IMR-90 (cell line): ENCODE measurements around the gene ABT1. TPM values are rescaled to one million over a fixed set of nuclear protein-coding genes. Genes with fewer than 3 reads are reported as not detected.

Experiments
- ATAC-seq: fragments of 200-7000 bp; cut with Tn5 transposase; 2 replicates; pipeline ENCODE4 v1.9.1; 2020; ENCODE audit warnings: low read depth, mild to moderate bottlenecking, moderate library complexity
- BruUV-seq: library from RNA; stranded (reverse); fragments of 400-500 nt; replicated peaks from 2 replicates; lab custom pipeline; 2021; lab: Mats Ljungman, UMichigan
- CTCF ChIA-PET: fragments of 300-600 bp; formaldehyde crosslinking; extraction: SDS; loops from one replicate; lab custom pipeline; 2021; ENCODE audit warnings: antibody characterized with exemption; lab: Yijun Ruan, JAX
- POLR2A ChIA-PET: fragments of 300-600 bp; sonication (Branson Sonifier 250); formaldehyde crosslinking; loops from one replicate; lab custom pipeline; 2022; ENCODE audit warnings: antibody characterized with exemption; ENCODE audit not compliant: unreplicated experiment; lab: Charles Lee
- DNase-seq: peaks from one replicate; pipeline ENCODE4 v3.0.0; 2013
- H2AFZ ChIP-seq: replicated peaks from 2 replicates; pipeline ENCODE3; 2013; ENCODE audit warnings: low read length, mild to moderate bottlenecking; ENCODE audit not compliant: poor library complexity
- H2AK5ac ChIP-seq: 2 replicates; pipeline ENCODE4 v1.6.1; 2013; ENCODE audit warnings: low read depth, low read length, inconsistent platforms
- H2AK9ac ChIP-seq: replicated peaks from 2 replicates; pipeline ENCODE3; 2013; ENCODE audit warnings: mild to moderate bottlenecking, low read depth, low read length, moderate library complexity; ENCODE audit not compliant: poor library complexity
- H2BK120ac ChIP-seq: 2 replicates; pipeline ENCODE4 v1.6.1; 2013; ENCODE audit warnings: low read depth, low read length, inconsistent platforms
- H2BK15ac ChIP-seq: 3 replicates; pipeline ENCODE4 v1.6.1; 2013; ENCODE audit warnings: low read depth, low read length, inconsistent platforms
- H2BK20ac ChIP-seq: 2 replicates; pipeline ENCODE4 v1.6.1; 2013; ENCODE audit warnings: low read depth, mild to moderate bottlenecking, inconsistent platforms, low read length, moderate library complexity
- H2BK5ac ChIP-seq: 2 replicates; pipeline ENCODE4 v1.6.1; 2013; ENCODE audit warnings: mild to moderate bottlenecking, low read depth, low read length, inconsistent platforms; ENCODE audit not compliant: poor library complexity, severe bottlenecking
- H3K14ac ChIP-seq: replicated peaks from 2 replicates; pipeline ENCODE4 v1.6.1; 2013; ENCODE audit warnings: low read depth, low read length, inconsistent platforms
- H3K18ac ChIP-seq: 2 replicates; pipeline ENCODE4 v1.6.1; 2013; ENCODE audit warnings: low read depth, low read length, control low read depth
- H3K23ac ChIP-seq: 2 replicates; pipeline ENCODE4 v1.6.1; 2013; ENCODE audit warnings: low read depth, low read length, inconsistent platforms
- H3K27ac ChIP-seq: 2 replicates; pipeline ENCODE4 v1.5.1; 2013; ENCODE audit warnings: mild to moderate bottlenecking, control low read depth, low read length; ENCODE audit not compliant: insufficient read depth
- H3K27me3 ChIP-seq: 2 replicates; pipeline ENCODE4 v1.6.1; 2013; ENCODE audit warnings: low read length; ENCODE audit not compliant: control insufficient read depth, insufficient read depth
- H3K36me3 ChIP-seq: 2 replicates; pipeline ENCODE4 v1.6.1; 2013; ENCODE audit warnings: low read length, mixed read lengths; ENCODE audit not compliant: control insufficient read depth, insufficient read depth
- H3K4ac ChIP-seq: 2 replicates; pipeline ENCODE4 v1.6.1; 2013; ENCODE audit warnings: low read depth, low read length, inconsistent platforms
- H3K4me1 ChIP-seq: 2 replicates; pipeline ENCODE4 v1.6.1; 2013; ENCODE audit warnings: low read length, mixed read lengths; ENCODE audit not compliant: control insufficient read depth, insufficient read depth
- H3K4me2 ChIP-seq: 2 replicates; pipeline ENCODE4 v1.6.1; 2013; ENCODE audit warnings: low read depth, mild to moderate bottlenecking, control low read depth, low read length, moderate library complexity
- H3K4me3 ChIP-seq: 2 replicates; pipeline ENCODE4 v1.5.1; 2013; ENCODE audit warnings: low read depth, mild to moderate bottlenecking, control low read depth, low read length, moderate library complexity; ENCODE audit not compliant: insufficient read depth
- H3K56ac ChIP-seq: 2 replicates; pipeline ENCODE4 v1.6.1; 2013; ENCODE audit warnings: low read length, inconsistent platforms; ENCODE audit not compliant: insufficient read depth; ENCODE audit errors: extremely low read depth
- H3K79me1 ChIP-seq, 2 experiments: 2 replicates each; pipeline ENCODE4 v1.6.1; 2013; ENCODE audit warnings: low read length in 2 of 2, inconsistent platforms in 1 of 2, low read depth in 1 of 2
- H3K9ac ChIP-seq: 2 replicates; pipeline ENCODE4 v1.6.1; 2013; ENCODE audit warnings: low read depth, low read length, control low read depth
- H3K9me1 ChIP-seq: 2 replicates; pipeline ENCODE4 v1.6.1; 2013; ENCODE audit warnings: low read length, inconsistent platforms; ENCODE audit not compliant: insufficient read depth
- H3K9me3 ChIP-seq: 2 replicates; pipeline ENCODE4 v1.6.1; 2013; ENCODE audit warnings: low read length; ENCODE audit not compliant: control insufficient read depth, insufficient read depth
- H4K20me1 ChIP-seq: 2 replicates; pipeline ENCODE4 v1.6.1; 2013; ENCODE audit warnings: low read length, inconsistent platforms; ENCODE audit not compliant: insufficient read depth
- H4K5ac ChIP-seq: 2 replicates; pipeline ENCODE4 v1.6.1; 2013; ENCODE audit warnings: mild to moderate bottlenecking, low read depth, low read length, control low read depth
- H4K8ac ChIP-seq, 2 experiments: 2 replicates each; pipeline ENCODE4 v1.6.1; 2013; ENCODE audit warnings: low read depth in 2 of 2, low read length in 2 of 2, control low read depth in 1 of 2, inconsistent platforms in 1 of 2
- H4K91ac ChIP-seq: 2 replicates; pipeline ENCODE4 v1.6.1; 2013; ENCODE audit warnings: low read depth, low read length, inconsistent platforms; ENCODE audit not compliant: insufficient read depth
- BHLHE40 ChIP-seq: fragments of 150-350 bp; IDR thresholded peaks from 2 replicates; pipeline ENCODE4 v1.6.1; 2016; ENCODE audit warnings: mild to moderate bottlenecking, low read depth, low read length
- MXI1 ChIP-seq: IDR thresholded peaks from 2 replicates; pipeline ENCODE4 v1.6.1; 2012; ENCODE audit warnings: low read depth, mild to moderate bottlenecking, low read length, moderate library complexity, borderline replicate concordance
- WGBS, 2 experiments: methylation state at CpG; one replicate each; pipeline versions ENCODE4 v1.1.5 to v1.1.7; 2013; ENCODE audit warnings: missing lambda C conversion rate in 2 of 2; ENCODE audit not compliant: insufficient read length in 1 of 2; ENCODE audit errors: extremely low coverage in 2 of 2; 5-methylcytosine and 5-hydroxymethylcytosine counted together
- dilution Hi-C: fragments of 300-500 bp; cut with HindIII; formaldehyde crosslinking; loops from one replicate; pipeline ENCODE4 v1.14.3; 2018; ENCODE audit warnings: low sequenced_read_pairs; ENCODE audit not compliant: unreplicated experiment
- in situ Hi-C: fragments of 300-500 bp; cut with MboI; formaldehyde crosslinking; loops from 3 replicates; pipeline ENCODE4 v1.14.3; 2019; ENCODE audit warnings: low sequenced_read_pairs, inconsistent platforms, mixed read lengths
- intact Hi-C: fragments of 100-400 bp; cut with micrococcal nuclease; formaldehyde crosslinking; loops from 2 replicates; pipeline ENCODE4 v1.10.0; 2022
- polyA plus RNA-seq, 3 experiments: library from polyadenylated mRNA; depleted of rRNA; stranded (reverse); fragments of >200 nt; gene quantifications; 2 replicates each; pipeline ENCODE4 v1.2.3, GENCODE V29; 2012; ENCODE audit warnings: low replicate concordance in 1 of 3
- total RNA-seq: library from RNA; depleted of rRNA; stranded (reverse); fragments of >200 nt; gene quantifications from 2 replicates; pipeline ENCODE4 v1.2.3, GENCODE V29; 2012

ABT1 gene
- total and polyA plus RNA-seq, 2 of the 4 experiments (the other 2 are of a cell fraction) = 15.2 to 15.4 TPM

GRCh38 chr6:26604797-26605196 lies 8.0 kb downstream of the ABT1 start:
- no peak overlapping the region for H3K27ac ChIP-seq
- no peaks in the 10 kb centered on the region for H4K20me1 ChIP-seq
- H3K14ac ChIP-seq = no peak overlapping the region
- in situ Hi-C loops (loop anchor here (5.0 kb wide), 1 partner anchor 478 kb away; no protein-coding TSS in a partner anchor), dilution Hi-C loops (no loop called here), intact Hi-C loops (no loop called here)
- no peak overlapping the region for H4K91ac ChIP-seq
- ATAC-seq (no peak), DNase-seq (peak; percentile 34)
- no peak overlapping the region for H2BK120ac ChIP-seq
- H3K23ac ChIP-seq = no peak overlapping the region
- H3K79me1 ChIP-seq = no peaks in the 10 kb centered on the region
- H3K56ac ChIP-seq = no peak overlapping the region
- no peak overlapping the region for H4K5ac ChIP-seq
- H2BK20ac ChIP-seq = no peak overlapping the region
- H4K8ac ChIP-seq = no peak overlapping the region
- CTCF ChIA-PET = no interaction called here
- H2BK15ac ChIP-seq = no peak overlapping the region
- H3K4me1 ChIP-seq = no peaks in the 10 kb centered on the region
- H3K4me2 ChIP-seq = no peak overlapping the region
- TF ChIP-seq BHLHE40 (peak; percentile 89), MXI1 (no peak)
- no peak overlapping the region for H3K9ac ChIP-seq
- H3K4me3 ChIP-seq = no peak overlapping the region
- no peak overlapping the region for H2AK9ac ChIP-seq
- no peaks in the 10 kb centered on the region for H3K9me3 ChIP-seq
- no peak overlapping the region for H2AFZ ChIP-seq
- no peak overlapping the region for H2AK5ac ChIP-seq
- BruUV-seq = no TSS peak
- WGBS, 2 experiments = no CpG with 5 or more reads among the region's 3 CpGs
- no peak overlapping the region for H2BK5ac ChIP-seq
- H3K4ac ChIP-seq = no peak overlapping the region
- H3K9me1 ChIP-seq = no peaks in the 10 kb centered on the region
- POLR2A ChIA-PET = no interaction called here
- no peak overlapping the region for H3K18ac ChIP-seq
- H3K27me3 ChIP-seq = peaks cover 2% of the 10 kb centered on the region
- H3K36me3 ChIP-seq = no peaks in the 10 kb centered on the region
